ENCODE measurements around the gene RALGPS1. TPM values are rescaled to one million over a fixed set of nuclear protein-coding genes. Genes with fewer than 3 reads are reported as not detected.
A peak's percentile ranks its signal among the peaks of the same experiment; 100 is the strongest.

Gene RALGPS1
- total RNA-seq, 1 donor from 2014 or later: 2.4 TPM

DNA sequence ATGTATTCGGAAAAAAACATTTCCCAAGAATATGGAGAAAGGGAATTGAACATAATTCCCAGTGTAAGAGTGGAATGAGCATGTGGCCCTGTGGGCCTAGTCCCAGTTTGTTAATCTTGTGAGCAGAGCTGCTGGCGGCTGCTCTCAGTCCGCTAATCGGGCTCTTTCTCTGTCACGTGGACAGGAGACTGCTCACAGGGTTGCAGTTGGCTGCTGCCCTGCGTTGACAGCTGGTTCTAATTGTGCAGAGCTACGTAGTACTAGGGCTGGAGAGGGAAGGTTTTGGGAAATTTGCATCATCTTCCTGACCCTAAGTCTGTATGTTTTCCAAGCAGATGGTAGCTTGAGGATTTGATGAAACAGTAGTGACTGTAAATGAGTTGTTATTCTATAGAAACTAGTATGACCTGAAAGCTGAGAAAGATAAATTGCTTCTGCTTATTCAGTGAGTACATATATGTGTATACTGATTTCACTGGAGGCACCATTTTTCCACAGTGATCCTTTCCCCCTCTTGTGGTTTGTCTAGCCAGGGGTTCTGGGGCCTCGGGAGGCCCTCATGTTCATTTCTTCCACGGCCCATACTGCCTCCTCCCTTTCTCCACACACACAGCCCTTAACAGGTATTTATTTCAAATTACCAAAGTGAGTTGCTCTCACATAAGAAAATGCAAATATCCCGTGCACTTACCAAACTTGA is 107.2 kb downstream of the RALGPS1 start:
- peak in 1 of 2 donors; percentile 51 for DNase-seq (ENCODE audit: low read depth in 2 of 2)

DNA sequence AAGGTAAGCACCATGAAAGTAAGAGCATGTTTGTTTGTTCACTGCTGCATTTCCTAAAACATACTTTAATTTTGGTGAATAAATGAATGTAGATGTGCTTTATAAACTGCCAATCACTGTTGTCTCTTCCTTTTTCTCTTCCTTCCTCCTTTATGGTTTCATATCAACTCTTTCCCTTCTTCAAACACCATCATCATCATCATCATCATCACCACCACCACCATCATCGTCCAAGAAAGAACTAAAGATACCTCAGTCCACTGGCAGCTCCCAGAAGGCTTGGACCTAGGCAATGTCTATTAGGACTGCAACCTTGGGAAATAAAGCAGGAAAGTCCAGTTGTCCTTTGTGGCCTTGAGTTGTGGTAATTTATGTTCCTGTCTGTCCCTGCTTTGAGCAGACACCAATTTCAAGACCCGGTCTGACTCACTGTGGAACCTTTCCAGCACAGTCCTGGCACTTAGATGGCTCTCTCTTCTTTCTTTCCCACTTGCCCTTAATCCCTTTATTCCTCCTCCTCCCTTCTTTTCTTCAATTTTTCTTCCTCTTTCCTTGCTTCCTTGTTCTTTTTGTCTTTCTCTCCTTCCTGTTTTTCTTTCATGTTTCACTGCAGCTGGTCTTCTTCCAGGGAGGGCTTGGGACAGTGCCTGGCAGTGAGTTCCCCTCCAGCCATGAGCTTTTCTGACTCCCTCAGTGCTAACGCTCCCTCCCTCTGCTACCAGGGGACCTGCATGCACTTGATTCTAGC is 108.5 kb downstream of the RALGPS1 start:
- no peak for DNase-seq (ENCODE audit: low read depth in 2 of 2)

- DNase-seq (ENCODE audit: low read depth in 2 of 2): no peak
Observed at GRCh38 chr9:127025042-127025441, 110.5 kb downstream of the RALGPS1 start.

DNA sequence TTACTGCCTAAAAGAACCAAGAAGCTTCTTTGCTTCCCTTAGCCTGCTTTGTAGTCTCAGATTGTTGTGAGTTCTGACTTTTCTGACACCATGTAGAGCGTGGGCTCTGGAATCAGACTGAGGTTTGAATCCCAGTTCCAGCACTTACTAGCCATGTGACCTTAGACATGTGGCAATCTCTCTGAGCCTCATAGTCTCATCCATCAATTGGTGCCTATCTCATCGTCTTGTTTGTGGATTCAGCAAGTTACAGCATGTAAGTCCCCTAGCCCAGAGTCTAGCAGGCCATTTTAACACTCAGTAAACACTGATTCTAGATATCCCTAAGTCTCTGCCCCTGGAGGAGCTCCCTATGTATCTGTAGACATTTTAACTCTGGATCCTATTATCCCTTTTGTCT is 113.1 kb downstream of the RALGPS1 start:
- DNase-seq (ENCODE audit: low read depth in 2 of 2): no peak

- no peak for DNase-seq (ENCODE audit: low read depth in 2 of 2)
Observed at GRCh38 chr9:127029548-127029947, 115.0 kb downstream of the RALGPS1 start.

- no peak for DNase-seq (ENCODE audit: low read depth in 2 of 2)
Observed at GRCh38 chr9:127030814-127031740, 116.5 kb downstream of the RALGPS1 start.

DNA sequence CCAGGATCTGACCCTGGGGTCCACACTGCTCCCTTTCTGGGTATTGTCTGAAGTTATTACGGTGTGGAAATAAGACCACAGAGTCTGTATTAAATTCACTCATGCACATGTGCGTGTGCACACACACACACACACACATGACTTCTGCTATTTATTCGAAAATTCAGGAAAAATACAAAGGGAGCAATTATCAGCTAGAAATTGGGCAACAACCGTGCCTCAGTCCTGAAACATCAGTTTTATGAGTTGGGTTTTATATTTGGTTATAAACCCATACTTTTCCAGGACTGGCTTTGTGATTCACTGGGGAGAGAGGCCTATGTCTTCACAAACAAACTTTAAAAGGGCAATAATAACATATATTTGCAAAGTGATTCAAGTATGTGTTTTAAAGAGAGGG is 117.7 kb downstream of the RALGPS1 start:
- DNase-seq (ENCODE audit: low read depth in 2 of 2): no peak

- DNase-seq (ENCODE audit: low read depth in 2 of 2): no peak
Observed at GRCh38 chr9:127033061-127033460, 118.5 kb downstream of the RALGPS1 start.

GRCh38 chr9:127033789-127034188 is 119.2 kb downstream of the RALGPS1 start:
- no peak for DNase-seq (ENCODE audit: low read depth in 2 of 2)

- DNase-seq (ENCODE audit: low read depth in 2 of 2): no peak
Observed at GRCh38 chr9:127034691-127035090, 120.1 kb downstream of the RALGPS1 start.

- no peak for DNase-seq (ENCODE audit: low read depth in 2 of 2)
Observed at GRCh38 chr9:127035423-127035822, 120.8 kb downstream of the RALGPS1 start.

- DNase-seq (ENCODE audit: low read depth in 2 of 2): peak; percentile 24 to 97
Observed at GRCh38 chr9:127035948-127036347, 121.4 kb downstream of the RALGPS1 start.

DNA sequence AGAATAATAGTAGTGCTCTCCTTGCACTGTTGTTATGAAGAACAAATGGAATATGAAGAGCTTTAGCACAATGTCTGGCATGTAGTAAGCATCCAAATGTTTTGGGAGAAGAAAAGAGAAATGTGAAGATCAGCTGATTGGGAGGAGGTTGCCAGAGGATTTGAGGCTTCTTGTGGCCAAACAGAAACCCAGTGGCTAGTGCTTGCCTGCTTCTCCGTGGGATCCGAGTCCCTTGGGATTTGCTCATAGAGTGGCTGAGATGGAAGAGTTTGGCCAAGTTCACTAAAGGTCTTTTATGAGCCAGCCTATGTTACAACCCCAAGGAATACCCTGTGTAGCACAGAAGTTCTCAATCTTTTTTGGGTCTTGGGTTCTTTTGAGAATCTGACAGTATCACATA is 121.9 kb downstream of the RALGPS1 start:
- no peak for DNase-seq (ENCODE audit: low read depth in 2 of 2)

GRCh38 chr9:127038531-127038930 is 123.9 kb downstream of the RALGPS1 start:
- DNase-seq (ENCODE audit: low read depth in 2 of 2): no peak

DNA sequence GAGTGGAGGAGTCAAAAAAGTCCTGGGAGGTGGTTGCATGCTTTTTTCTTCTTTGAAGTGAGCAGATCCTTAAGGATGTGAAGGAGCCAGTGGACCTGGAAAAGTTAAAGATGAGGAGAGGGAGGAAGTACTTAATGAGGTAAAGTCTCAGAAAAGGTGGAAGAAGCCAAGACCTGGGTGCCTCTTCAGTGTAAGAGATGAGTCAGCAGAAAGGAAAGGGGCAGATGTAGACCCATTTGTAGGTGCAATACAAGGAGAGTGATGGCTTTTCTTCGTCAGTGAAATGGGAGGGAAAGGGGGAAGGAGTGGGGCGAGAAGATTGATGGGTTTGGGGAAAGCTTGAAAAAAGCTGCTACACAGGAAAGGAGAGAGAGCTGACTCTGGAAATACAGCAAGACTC is 124.9 kb downstream of the RALGPS1 start:
- DNase-seq (ENCODE audit: low read depth in 2 of 2): no peak

DNA sequence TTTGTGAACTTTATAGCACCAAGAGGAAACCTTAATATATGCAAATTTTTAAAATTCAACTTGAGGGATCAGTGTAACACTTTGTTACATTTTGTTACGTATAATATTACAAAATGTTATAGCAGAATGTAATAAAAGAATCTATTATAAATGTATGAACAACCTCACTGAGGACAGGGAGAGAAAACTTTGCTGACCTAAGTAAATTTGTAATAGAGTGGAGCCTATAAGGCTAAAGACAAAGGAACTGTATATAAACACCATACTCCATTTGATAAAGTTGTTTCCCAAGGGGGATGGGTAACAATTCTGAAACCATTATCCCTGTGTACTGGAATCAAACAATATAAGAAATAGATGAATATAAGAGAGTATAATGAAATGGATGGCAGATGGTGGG is 130.6 kb downstream of the RALGPS1 start:
- no peak for DNase-seq (ENCODE audit: low read depth in 2 of 2)

- DNase-seq (ENCODE audit: low read depth in 2 of 2): no peak
Observed at GRCh38 chr9:127047971-127048370, 133.4 kb downstream of the RALGPS1 start.

DNA sequence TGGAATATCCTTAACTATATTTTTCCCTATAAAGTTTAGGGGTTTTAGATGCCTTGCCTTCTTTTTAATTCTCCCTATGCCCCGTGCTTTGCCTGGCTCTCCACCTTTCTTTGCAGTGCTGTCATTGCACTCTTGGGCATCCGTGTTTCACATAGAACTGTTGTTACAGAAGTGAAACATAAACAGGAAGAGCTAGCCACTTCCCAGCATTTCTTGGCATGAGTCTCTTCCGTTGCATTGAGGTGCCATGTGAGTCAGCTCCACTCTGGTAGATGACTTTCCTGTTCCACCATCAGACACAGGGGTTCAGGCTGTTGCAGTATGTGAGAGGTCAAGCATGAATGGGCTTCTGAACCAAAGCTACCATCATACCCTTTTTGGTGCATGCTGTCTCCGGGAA is 134.5 kb downstream of the RALGPS1 start:
- DNase-seq (ENCODE audit: low read depth in 2 of 2): peak; percentile 99

- peak; percentile 18 to 79 for DNase-seq (ENCODE audit: low read depth in 2 of 2)
Observed at GRCh38 chr9:127049581-127049980, 135.0 kb downstream of the RALGPS1 start.

GRCh38 chr9:127050152-127050551 is 135.6 kb downstream of the RALGPS1 start:
- no peak for DNase-seq (ENCODE audit: low read depth in 2 of 2)

- peak in 1 of 2 donors; percentile 55 for DNase-seq (ENCODE audit: low read depth in 2 of 2)
Observed at GRCh38 chr9:127050591-127051001, 136.0 kb downstream of the RALGPS1 start.
